ENCODE results near the gene TRAPPC8. TPM values are rescaled to one million over a fixed set of nuclear protein-coding genes. Genes with fewer than 3 reads are reported as not detected.
A peak's percentile ranks its signal among the peaks of the same experiment; 100 is the strongest.
"Not testable (repeated sequence)": the region's sequence is repeated elsewhere in the genome, so short reads cannot be mapped to it uniquely, and the experiment has no call there.

Gene TRAPPC8
- polyA plus RNA-seq, 3 donors, result 54.7 to 58.6 (median 55.4) TPM

GRCh38 chr18:31877900-31878299 lies 65.0 kb downstream of the TRAPPC8 start:
- no peak for DNase-seq

- no peak for DNase-seq
Observed at GRCh38 chr18:31876707-31877106, 66.2 kb downstream of the TRAPPC8 start.

GRCh38 chr18:31875301-31875700 lies 67.6 kb downstream of the TRAPPC8 start:
- DNase-seq, result no peak

GRCh38 chr18:31863103-31863502 lies 79.8 kb downstream of the TRAPPC8 start:
- DNase-seq, result no peak

- DNase-seq, result no peak
Observed at GRCh38 chr18:31860488-31860887, 82.4 kb downstream of the TRAPPC8 start.

- DNase-seq, result no peak
Observed at GRCh38 chr18:31857526-31858106, 85.3 kb downstream of the TRAPPC8 start.

GRCh38 chr18:31850844-31851243 lies 92.1 kb downstream of the TRAPPC8 start:
- DNase-seq, result no peak

GRCh38 chr18:31840499-31840898 lies 102.4 kb downstream of the TRAPPC8 start:
- DNase-seq, result no peak

- no peak for DNase-seq
Observed at GRCh38 chr18:31837879-31838278, 105.0 kb downstream of the TRAPPC8 start.

- DNase-seq, result no peak
Observed at GRCh38 chr18:31835528-31836133, 107.3 kb downstream of the TRAPPC8 start.

GRCh38 chr18:31831903-31832302 lies 111.0 kb downstream of the TRAPPC8 start:
- DNase-seq, result no peak

GRCh38 chr18:31830686-31831085 lies 112.2 kb downstream of the TRAPPC8 start:
- no peak for DNase-seq

- DNase-seq, result no peak
Observed at GRCh38 chr18:31828613-31829012, 114.3 kb downstream of the TRAPPC8 start.

- not testable (repeated sequence) for DNase-seq
Observed at GRCh38 chr18:31826673-31827325, 116.1 kb downstream of the TRAPPC8 start.

- DNase-seq, result no peak
Observed at GRCh38 chr18:31825772-31826171, 117.2 kb downstream of the TRAPPC8 start.

- DNase-seq, result no peak
Observed at GRCh38 chr18:31821545-31822171, 121.3 kb downstream of the TRAPPC8 start.

GRCh38 chr18:31819925-31820229 lies 123.1 kb downstream of the TRAPPC8 start:
- DNase-seq, result no peak

GRCh38 chr18:31819106-31819924 lies 123.6 kb downstream of the TRAPPC8 start:
- peak; percentile 47 for DNase-seq

- no peak for DNase-seq
Observed at GRCh38 chr18:31814132-31814531, 128.8 kb downstream of the TRAPPC8 start.

- not testable (repeated sequence) for DNase-seq
Observed at GRCh38 chr18:31810336-31811130, 132.4 kb downstream of the TRAPPC8 start.

- not testable (repeated sequence) for DNase-seq
Observed at GRCh38 chr18:31809049-31809448, 133.9 kb downstream of the TRAPPC8 start.
